Stimulated activated CD8-positive, alpha-beta memory T cell treated with anti-CD3 and anti-CD28 coated beads, Interleukin-2, amount 100 ng/mL, for 1 hour (primary cell): ENCODE results near the gene TGFBR3.
"Not testable (repeated sequence)": the region's sequence is repeated elsewhere in the genome, so short reads cannot be mapped to it uniquely, and the experiment has no call there.

Source experiments
- DNase-seq, 2 donors: peaks; one replicate each; pipeline ENCODE4 v3.0.0-alpha.2; 2020; ENCODE audit warnings: low read depth in 2 of 2

TGFBR3 gene

GRCh38 chr1:91684481-91685196 is 201.3 kb downstream of the TGFBR3 start:
- DNase-seq, result no peak

- DNase-seq, result no peak
Observed at GRCh38 chr1:91683598-91683951, 202.4 kb downstream of the TGFBR3 start.

- no peak for DNase-seq
Observed at GRCh38 chr1:91682882-91683597, 202.9 kb downstream of the TGFBR3 start.

GRCh38 chr1:91680556-91681155 is 205.3 kb downstream of the TGFBR3 start:
- no peak for DNase-seq

DNA sequence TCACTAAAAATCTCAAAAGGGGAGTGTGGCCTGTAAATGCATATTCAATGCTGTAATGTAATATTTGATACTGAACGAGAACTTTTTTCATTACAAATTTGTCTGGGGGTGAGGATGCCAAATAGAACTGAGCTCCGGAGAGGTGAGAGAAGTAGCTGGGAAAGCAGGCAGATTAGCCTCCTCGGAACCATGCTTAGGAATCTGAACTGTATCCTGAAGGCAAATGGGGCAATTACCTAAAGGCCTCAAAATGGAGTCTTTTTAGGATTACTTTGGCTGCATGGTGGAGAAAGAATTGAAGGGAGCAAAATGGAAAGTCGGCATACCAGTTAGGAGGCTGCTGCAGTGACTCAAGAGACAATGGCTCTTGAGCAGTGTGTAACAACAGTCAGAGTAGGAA is 206.5 kb downstream of the TGFBR3 start:
- DNase-seq, result no peak

GRCh38 chr1:91676030-91676429 is 209.9 kb downstream of the TGFBR3 start:
- DNase-seq, result no peak

GRCh38 chr1:91674107-91674506 is 211.8 kb downstream of the TGFBR3 start:
- no peak for DNase-seq

- no peak for DNase-seq
Observed at GRCh38 chr1:91673613-91674012, 212.3 kb downstream of the TGFBR3 start.

DNA sequence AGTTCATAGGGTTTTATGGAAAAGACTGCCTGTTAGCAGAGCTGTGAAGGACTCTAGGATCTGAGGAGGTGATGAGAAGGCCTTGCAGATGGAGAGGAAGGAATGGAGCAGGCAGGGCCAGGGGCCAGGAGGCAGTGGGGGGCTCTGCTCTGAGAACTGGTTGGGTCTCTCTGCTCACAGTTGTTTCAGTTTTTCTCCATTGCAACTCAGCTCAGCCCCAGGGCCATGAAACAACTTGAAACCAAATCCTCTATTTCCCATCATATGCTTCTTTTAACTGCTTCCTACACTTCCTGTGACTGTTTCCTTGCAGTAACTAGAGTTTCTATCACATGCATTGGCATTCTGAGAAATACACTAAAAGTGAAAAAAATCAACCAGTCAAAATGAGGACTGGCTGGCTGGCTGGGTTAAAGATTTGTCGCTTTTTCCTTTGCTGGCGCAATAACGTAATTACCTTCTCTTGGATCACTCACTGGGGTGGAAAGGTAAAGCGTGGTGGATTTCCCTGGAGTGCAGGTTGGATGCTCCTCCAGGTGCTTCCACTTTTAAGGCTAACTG is 213.3 kb downstream of the TGFBR3 start:
- DNase-seq, result no peak

- DNase-seq, result no peak
Observed at GRCh38 chr1:91670781-91671180, 215.2 kb downstream of the TGFBR3 start.

- DNase-seq, result no peak
Observed at GRCh38 chr1:91669584-91670350, 216.2 kb downstream of the TGFBR3 start.

DNA sequence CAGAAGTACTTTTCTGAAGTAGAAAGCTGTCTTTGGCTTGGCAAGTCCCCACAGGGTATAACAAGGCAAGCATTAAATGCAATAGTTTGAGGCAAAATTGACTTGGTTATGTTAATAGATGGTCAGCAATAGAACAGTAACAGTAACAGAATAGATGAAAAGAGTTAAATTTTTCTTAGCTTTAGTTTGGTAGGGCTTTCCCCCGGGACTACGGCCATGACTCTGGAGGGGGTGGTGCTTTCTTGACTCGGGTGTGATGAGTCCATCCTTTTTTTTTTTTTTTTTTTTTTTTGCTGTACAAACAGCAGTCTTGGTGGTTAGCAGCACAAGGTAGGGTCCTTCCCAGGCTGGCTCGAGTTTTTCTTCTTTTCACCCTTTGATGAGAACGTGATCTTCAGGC is 219.3 kb downstream of the TGFBR3 start:
- DNase-seq, result not testable (repeated sequence)

DNA sequence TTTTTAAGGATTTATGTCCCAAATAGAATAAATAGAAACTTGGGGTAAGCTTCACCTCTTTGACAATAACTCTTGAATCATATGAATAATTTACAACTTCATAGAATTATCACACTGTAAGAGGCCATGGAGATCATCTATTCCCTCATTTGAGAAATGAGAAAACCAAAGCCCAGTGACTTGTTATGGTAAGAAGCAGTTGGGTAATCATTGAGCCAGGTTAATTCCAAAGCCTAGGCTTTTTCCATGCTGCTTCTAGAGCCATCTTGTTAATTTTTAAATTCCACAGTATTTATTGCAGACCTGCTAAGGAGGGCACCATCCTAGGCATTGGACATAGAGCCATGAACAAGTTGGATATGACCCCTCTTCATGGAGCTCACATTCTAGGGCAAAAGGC is 224.8 kb downstream of the TGFBR3 start:
- DNase-seq, result no peak

GRCh38 chr1:91660708-91661107 is 225.2 kb downstream of the TGFBR3 start:
- DNase-seq, result no peak

GRCh38 chr1:91655912-91656449 is 230.0 kb downstream of the TGFBR3 start:
- no peak for DNase-seq

GRCh38 chr1:91653183-91653582 is 232.8 kb downstream of the TGFBR3 start:
- no peak for DNase-seq

GRCh38 chr1:91651661-91652071 is 234.3 kb downstream of the TGFBR3 start:
- no peak for DNase-seq

DNA sequence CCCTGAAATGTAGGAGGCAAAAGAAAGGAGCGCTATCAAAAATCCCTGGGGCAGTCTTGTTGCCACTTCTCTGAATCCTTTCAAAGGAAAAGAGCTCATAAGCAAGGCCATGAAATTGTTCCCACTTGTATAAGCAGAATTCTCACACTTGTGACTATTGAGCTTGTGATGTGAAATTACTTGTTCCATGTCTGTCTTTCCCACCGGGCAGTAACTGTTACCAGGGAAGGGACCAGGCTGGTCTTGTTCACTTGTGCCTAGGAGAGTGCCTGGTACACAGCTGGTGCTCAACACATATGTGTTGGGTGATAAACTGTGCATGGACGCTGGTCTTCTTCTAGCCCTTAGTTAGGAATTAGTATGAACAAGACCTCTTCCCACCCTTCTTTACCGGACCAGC is 234.7 kb downstream of the TGFBR3 start:
- DNase-seq, result no peak

- no peak for DNase-seq
Observed at GRCh38 chr1:91650764-91651163, 235.2 kb downstream of the TGFBR3 start.

- no peak for DNase-seq
Observed at GRCh38 chr1:91647061-91647460, 238.9 kb downstream of the TGFBR3 start.

- no peak for DNase-seq
Observed at GRCh38 chr1:91645031-91645430, 240.9 kb downstream of the TGFBR3 start.

GRCh38 chr1:91643431-91643830 is 242.5 kb downstream of the TGFBR3 start:
- DNase-seq, result no peak
